Amniotic epithelial cell (primary cell): ENCODE data around the gene DPRX.
A peak's percentile ranks its signal among the peaks of the same experiment; 100 is the strongest.
"Not testable (repeated sequence)": the region's sequence is repeated elsewhere in the genome, so short reads cannot be mapped to it uniquely, and the experiment has no call there.

Experiments
- DNase-seq: peaks from one replicate; pipeline ENCODE4 v3.0.0-alpha.2; 2010; ENCODE audit warnings: low read depth

Gene DPRX

DNA sequence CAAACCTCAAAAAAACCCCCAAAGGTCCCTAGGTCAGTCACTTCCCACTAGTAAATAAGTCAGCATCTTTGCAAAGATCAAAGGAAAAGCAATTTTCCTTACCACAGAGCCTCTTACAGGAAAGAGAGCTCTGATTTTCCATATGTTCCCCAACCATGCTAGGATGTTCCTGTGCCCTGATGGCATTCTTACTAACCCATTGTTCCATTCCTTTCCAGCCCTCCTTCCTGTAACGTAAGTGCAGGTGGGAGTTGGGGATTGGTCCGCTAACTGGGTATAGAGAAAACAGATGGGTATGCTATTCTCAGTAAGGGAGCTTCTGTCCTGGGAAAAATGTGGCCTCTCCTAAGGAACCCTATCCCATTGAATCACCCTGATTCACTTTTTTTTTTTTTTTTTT lies 14.3 kb downstream of the DPRX start:
- DNase-seq, result no peak

- DNase-seq, result no peak
Observed at GRCh38 chr19:53647350-53647749, 15.6 kb downstream of the DPRX start.

- DNase-seq, result no peak
Observed at GRCh38 chr19:53647792-53648191, 16.0 kb downstream of the DPRX start.

DNA sequence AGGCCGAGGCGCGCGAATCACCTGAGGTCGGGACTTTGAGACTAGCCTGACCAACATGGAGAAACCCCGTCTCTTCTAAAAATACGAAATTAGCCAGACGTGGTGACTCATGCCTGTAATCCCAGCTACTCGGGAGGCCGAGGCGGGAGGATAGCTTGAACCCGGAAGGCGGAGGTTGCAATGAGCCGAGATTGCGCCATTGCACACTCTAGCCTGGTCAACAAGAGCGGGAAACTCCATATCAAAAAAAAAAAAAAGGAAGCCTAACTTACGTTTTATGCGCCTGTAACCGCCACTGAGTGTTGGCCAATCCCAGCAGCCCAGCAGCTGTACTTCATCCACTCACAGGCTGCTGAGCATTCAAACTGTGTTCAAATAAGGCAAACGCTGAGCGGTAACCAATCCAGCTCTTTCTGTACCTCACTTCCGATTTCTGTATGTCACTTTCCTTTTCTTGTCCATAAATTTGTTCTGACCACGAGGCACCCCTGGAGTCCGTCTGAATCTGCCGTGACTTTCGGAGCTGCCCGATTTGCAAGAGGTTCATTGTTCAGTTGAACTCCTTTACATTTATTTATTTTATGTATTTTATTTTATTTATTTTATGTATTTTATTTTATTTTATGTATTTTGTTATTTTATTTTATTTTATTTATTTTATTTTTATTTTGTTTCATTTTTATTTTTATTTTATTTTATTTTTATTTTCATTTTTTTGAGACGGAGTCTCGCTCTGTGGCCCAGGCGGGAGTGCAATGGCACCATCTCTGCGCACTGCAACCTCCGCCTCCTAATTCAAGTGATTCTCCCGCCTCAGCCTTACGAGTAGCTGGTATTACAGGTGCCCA lies 18.2 kb downstream of the DPRX start:
- DNase-seq, result no peak

DNA sequence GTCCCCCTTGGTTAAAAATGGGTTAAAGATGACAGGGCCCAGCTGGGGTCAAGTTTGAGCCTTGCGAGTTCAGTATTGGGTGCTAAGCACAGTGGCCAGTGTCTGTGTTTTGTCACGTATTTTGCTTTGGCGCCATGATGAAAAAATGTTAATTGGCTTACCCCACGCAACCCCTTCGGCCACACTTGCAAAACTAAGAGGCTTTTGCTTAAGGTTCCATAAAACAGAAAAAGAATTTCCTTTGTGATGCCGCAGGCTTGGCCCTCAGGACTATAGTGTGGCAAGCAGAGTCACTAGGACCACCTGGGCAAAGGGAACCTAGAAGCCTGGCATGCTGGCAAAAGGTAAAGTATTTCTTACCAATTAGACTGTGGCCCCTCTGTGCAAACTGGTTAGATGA lies 20.7 kb downstream of the DPRX start:
- DNase-seq, result no peak

DNA sequence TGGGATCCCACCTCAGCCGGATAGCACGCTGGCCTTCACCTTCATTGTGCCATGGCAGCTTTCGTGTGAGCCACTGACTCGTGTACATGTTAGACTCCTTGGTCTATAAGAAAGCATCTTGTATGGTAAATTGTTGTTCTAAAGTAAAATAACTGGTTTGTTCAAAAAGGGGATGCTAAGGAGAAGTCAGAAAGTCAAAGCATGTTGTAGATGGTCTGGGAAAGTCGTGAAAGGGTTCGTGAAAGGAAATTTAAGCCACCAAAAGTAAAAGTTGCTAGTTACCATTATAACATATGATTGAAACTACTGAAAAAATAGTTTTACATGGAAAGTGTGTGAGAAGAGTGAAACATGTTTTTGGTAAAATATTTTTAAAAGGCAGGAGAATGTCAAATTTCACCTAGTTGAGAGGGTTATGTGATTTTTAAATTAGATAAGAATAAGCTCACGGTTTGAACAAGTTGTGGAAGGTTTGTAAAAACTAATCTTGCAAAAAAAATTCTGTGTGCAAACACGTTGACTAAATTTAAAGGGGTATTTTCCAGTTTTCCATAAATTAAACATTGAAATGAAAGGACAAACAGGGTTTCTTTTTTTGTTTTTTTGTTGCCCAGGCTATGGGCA lies 23.4 kb downstream of the DPRX start:
- DNase-seq, result no peak

DNA sequence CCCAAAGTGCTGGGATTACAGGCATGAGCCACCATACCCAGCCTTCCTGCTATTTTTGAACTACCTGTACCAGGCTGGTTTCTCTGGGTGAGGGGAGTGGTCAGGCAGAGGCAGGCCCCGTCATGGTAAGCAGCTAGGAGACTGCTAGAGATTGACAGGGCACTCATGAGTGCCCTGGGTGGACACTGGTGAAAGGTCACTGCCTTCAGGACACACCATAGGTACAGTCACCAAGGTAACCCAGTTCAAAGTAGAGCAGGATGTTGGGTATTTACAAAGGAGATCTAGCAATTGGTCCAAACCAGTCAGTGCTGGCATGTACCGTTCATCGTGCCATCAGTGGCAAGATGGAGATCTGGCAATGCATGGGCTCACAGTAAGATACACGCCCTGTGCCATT lies 25.5 kb downstream of the DPRX start:
- DNase-seq, result no peak

DNA sequence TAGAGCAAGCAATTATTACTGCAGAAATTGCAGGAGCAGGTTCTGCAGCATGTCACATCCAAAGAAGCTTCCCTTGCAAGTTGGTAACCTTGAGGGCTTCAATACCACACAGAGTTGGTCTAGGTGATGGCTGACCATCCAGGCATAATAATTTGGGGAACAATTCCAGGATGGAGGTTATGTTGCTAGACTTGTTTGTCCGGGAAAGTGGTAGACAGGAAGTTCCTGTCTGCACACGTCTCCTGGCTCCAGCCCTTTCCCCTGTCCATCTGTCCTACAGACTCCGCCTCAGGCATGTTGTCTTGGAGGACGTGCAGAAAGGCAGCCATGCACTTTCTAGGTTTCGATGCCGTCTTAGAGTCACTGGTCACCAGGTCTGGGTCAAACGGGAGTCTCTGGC lies 26.0 kb downstream of the DPRX start:
- DNase-seq, result no peak

- DNase-seq, result peak; percentile 3
Observed at GRCh38 chr19:53659292-53659691, 27.5 kb downstream of the DPRX start.

GRCh38 chr19:53660584-53660983 lies 28.8 kb downstream of the DPRX start:
- DNase-seq, result no peak

- no peak for DNase-seq
Observed at GRCh38 chr19:53662209-53662608, 30.4 kb downstream of the DPRX start.

GRCh38 chr19:53664152-53664551 lies 32.4 kb downstream of the DPRX start:
- no peak for DNase-seq

DNA sequence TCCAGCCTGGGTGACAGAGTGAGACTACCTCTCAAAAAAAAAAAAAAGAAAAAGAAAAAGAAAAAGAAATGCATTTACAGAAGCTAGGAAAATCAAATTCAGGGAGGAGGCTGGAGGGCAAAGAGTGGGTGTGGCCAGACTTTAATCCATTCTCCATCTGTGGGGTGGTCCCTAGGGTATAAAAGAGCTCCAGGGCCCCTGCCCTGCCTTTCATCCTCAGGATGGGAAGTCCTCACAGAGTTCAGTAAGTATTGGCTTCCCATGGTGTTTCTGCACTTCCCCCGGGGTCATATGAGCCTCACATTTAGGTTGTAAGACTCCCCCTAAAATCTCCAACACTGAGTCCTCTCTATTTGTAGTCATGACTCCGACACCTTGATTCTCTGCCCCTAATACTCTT lies 33.0 kb downstream of the DPRX start:
- DNase-seq, result no peak

- DNase-seq, result not testable (repeated sequence)
Observed at GRCh38 chr19:53666331-53666730, 34.5 kb downstream of the DPRX start.

DNA sequence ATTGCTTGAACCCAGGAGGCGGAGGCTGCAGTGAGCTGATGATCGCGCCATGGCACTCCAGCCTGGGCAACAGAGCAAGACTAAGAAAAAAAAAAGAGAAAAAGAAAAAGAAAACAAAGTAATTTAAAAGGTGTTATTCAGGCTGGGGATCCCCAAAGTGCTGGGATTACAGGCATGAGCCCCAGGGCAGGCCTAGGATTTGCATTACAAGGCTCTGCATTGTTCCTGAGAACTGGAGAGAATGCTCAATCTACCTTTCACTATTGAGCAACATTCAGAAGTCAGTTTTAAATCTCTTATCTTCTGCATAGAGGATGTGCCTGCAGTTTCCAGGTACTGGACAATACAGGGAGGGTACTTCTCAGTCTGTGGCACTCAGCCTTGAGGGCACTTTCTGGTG lies 37.0 kb downstream of the DPRX start:
- DNase-seq, result not testable (repeated sequence)

GRCh38 chr19:53670345-53670744 lies 38.5 kb downstream of the DPRX start:
- DNase-seq, result no peak

DNA sequence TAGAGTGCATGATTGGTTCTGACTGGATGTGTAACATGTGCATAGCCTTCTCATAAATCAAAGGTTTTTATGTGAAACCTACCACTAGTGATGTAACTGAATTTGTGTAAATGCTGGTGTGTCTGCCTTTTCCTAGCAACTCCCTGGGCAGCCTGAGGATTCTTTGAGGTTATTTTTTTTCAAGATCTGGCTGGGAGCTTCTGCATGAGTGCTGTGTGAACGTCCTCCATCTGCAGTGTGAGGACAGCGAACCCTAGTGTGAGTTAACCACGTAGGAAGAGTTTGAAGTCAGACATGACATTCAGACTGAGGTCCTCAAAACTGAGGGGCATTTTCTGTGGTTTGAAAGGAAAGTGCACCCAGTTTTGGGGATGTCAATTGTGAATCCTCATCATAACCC lies 39.9 kb downstream of the DPRX start:
- DNase-seq, result no peak
